H1 (cell line): Measurements from ENCODE around the gene RALA. TPM values are rescaled to one million over a fixed set of nuclear protein-coding genes. Genes with fewer than 3 reads are reported as not detected.

ENCODE experiments used
- CTCF ChIA-PET: fragments of 300-600 bp; sonication (Branson Sonifier 250); formaldehyde crosslinking; loops from one replicate; lab custom pipeline; 2021; ENCODE audit not compliant: partially characterized antibody; lab: Charles Lee
- POLR2A ChIA-PET: fragments of 300-600 bp; sonication (Branson Sonifier 250); formaldehyde crosslinking; loops from one replicate; lab custom pipeline; 2021; ENCODE audit warnings: inconsistent platforms; ENCODE audit not compliant: partially characterized antibody; lab: Charles Lee
- DNase-seq, 2 experiments: peaks; one replicate each; pipeline versions ENCODE4 v3.0.0 to v3.0.0-alpha.2; 2010 to 2022; ENCODE audit warnings: low spot score in 2 of 2, low read depth in 1 of 2, mixed read lengths in 1 of 2
- FAIRE-seq: peaks from 2 replicates; lab custom pipeline; 2011; peaks lifted over from hg19 to GRCh38; lab: Jason Lieb, UNC
- H2AFZ ChIP-seq: 2 replicates; pipeline ENCODE4 v1.8.1; 2012; ENCODE audit warnings: low read length, inconsistent platforms
- H2AK5ac ChIP-seq: 2 replicates; pipeline ENCODE4 v1.6.1; 2013; ENCODE audit warnings: low read depth, low read length
- H2BK120ac ChIP-seq: replicated peaks from 2 replicates; pipeline ENCODE3; 2013; ENCODE audit warnings: low read depth, low read length, inconsistent platforms
- H2BK12ac ChIP-seq: 2 replicates; pipeline ENCODE4 v1.6.1; 2013; ENCODE audit warnings: low read depth, low read length
- H2BK15ac ChIP-seq: 2 replicates; pipeline ENCODE4 v1.6.1; 2013; ENCODE audit warnings: low read length
- H2BK20ac ChIP-seq: 2 replicates; pipeline ENCODE4 v1.6.1; 2013; ENCODE audit warnings: low read length
- H2BK5ac ChIP-seq: 2 replicates; pipeline ENCODE4 v1.6.1; 2013; ENCODE audit warnings: low read depth, low read length
- H3K14ac ChIP-seq: 2 replicates; pipeline ENCODE4 v1.6.1; 2013; ENCODE audit warnings: inconsistent platforms; ENCODE audit not compliant: insufficient read length
- H3K18ac ChIP-seq: 2 replicates; pipeline ENCODE4 v1.6.1; 2013; ENCODE audit warnings: low read length; ENCODE audit errors: extremely low read depth
- H3K23ac ChIP-seq: 2 replicates; pipeline ENCODE4 v1.6.1; 2013; ENCODE audit warnings: inconsistent platforms; ENCODE audit not compliant: insufficient read length
- H3K23me2 ChIP-seq: 2 replicates; pipeline ENCODE4 v1.6.1; 2013; ENCODE audit warnings: low read depth, low read length
- H3K27ac ChIP-seq: 2 replicates; pipeline ENCODE4 v1.6.1; 2011; ENCODE audit warnings: low read depth, low read length, inconsistent platforms
- H3K27me3 ChIP-seq, 4 experiments: replicated peaks in 1 of 4; 1 replicate in 1 of 4; 2 replicates in 3 of 4; pipeline versions ENCODE4 v1.6.1 to v1.8.1; 2011 to 2013; ENCODE audit warnings: low read length in 3 of 4, mild to moderate bottlenecking in 3 of 4, inconsistent platforms in 2 of 4, mixed read lengths in 2 of 4, moderate library complexity in 1 of 4; ENCODE audit not compliant: control insufficient read depth in 3 of 4, insufficient read depth in 3 of 4; ENCODE audit errors: extremely low read depth in 1 of 4
- H3K36me3 ChIP-seq, 4 experiments: 2 replicates each; pipeline versions ENCODE4 v1.6.1 to v1.8.1; 2011 to 2013; ENCODE audit warnings: mild to moderate bottlenecking in 4 of 4, low read length in 3 of 4, moderate library complexity in 2 of 4, control low read depth in 1 of 4, inconsistent platforms in 1 of 4; ENCODE audit not compliant: insufficient read depth in 4 of 4, control insufficient read depth in 2 of 4
- H3K4ac ChIP-seq: replicated peaks from 2 replicates; pipeline ENCODE3; 2013; ENCODE audit warnings: low read length, low read depth, mixed read lengths, inconsistent platforms; ENCODE audit not compliant: insufficient read length
- H3K4me1 ChIP-seq, 4 experiments: replicated peaks in 1 of 4; 1 replicate in 1 of 4; 2 replicates in 3 of 4; pipeline versions ENCODE4 v1.6.1 to v1.8.1; 2011 to 2013; ENCODE audit warnings: low read length in 3 of 4, inconsistent platforms in 2 of 4, mixed read lengths in 1 of 4; ENCODE audit not compliant: insufficient read depth in 4 of 4, control insufficient read depth in 3 of 4
- H3K4me2 ChIP-seq, 2 experiments: 2 replicates each; pipeline versions ENCODE4 v1.6.1 to v1.8.1; 2011 to 2013; ENCODE audit warnings: low read depth in 2 of 2, low read length in 2 of 2, control low read depth in 1 of 2, inconsistent platforms in 1 of 2, mild to moderate bottlenecking in 1 of 2; ENCODE audit not compliant: insufficient read depth in 1 of 2
- H3K4me3 ChIP-seq, 4 experiments: fragments of 200-600, 300-600 bp in 1 of 4; sonication (generic), shearing (Covaris generic), sonication (Bioruptor Twin) in 1 of 4; 2 replicates each; pipeline versions ENCODE4 v1.5.1 to v1.8.1; 2011 to 2016; ENCODE audit warnings: low read length in 4 of 4, low read depth in 3 of 4, control low read depth in 2 of 4, inconsistent platforms in 2 of 4, mild to moderate bottlenecking in 2 of 4, mixed read lengths in 1 of 4, moderate library complexity in 1 of 4; ENCODE audit not compliant: insufficient read depth in 2 of 4; ENCODE audit errors: extremely low read depth in 1 of 4
- H3K56ac ChIP-seq: replicated peaks from 2 replicates; pipeline ENCODE3; 2013; ENCODE audit warnings: low read depth, mild to moderate bottlenecking, mixed read lengths, low read length, inconsistent platforms; ENCODE audit not compliant: insufficient read length
- H3K79me1 ChIP-seq: 2 replicates; pipeline ENCODE4 v1.6.1; 2013; ENCODE audit warnings: low read depth, low read length, control low read depth
- H3K79me2 ChIP-seq, 2 experiments: 2 replicates each; pipeline versions ENCODE4 v1.6.1 to v1.8.1; 2012 to 2013; ENCODE audit warnings: low read length in 2 of 2, mild to moderate bottlenecking in 2 of 2, inconsistent platforms in 1 of 2; ENCODE audit not compliant: insufficient read depth in 2 of 2, control insufficient read depth in 1 of 2
- H3K9ac ChIP-seq, 4 experiments: replicated peaks in 1 of 4; 1 replicate in 1 of 4; 2 replicates in 3 of 4; pipeline versions ENCODE4 v1.6.1 to v1.8.1; 2011 to 2013; ENCODE audit warnings: low read depth in 3 of 4, low read length in 3 of 4, control low read depth in 2 of 4, mild to moderate bottlenecking in 2 of 4, moderate library complexity in 2 of 4, inconsistent platforms in 1 of 4; ENCODE audit errors: extremely low read depth in 1 of 4
- H3K9me3 ChIP-seq, 2 experiments: 2 replicates each; pipeline versions ENCODE4 v1.6.1 to v1.8.1; 2012 to 2013; ENCODE audit warnings: mild to moderate bottlenecking in 2 of 2, moderate library complexity in 2 of 2, control low read depth in 1 of 2, inconsistent platforms in 1 of 2, low read depth in 1 of 2, low read length in 1 of 2, mixed read lengths in 1 of 2; ENCODE audit not compliant: insufficient read depth in 2 of 2
- H4K20me1 ChIP-seq, 2 experiments: replicated peaks in 1 of 2; 2 replicates each; pipeline versions ENCODE3 to v1.8.1; 2011 to 2013; ENCODE audit warnings: inconsistent platforms in 2 of 2, low read length in 2 of 2, mild to moderate bottlenecking in 1 of 2; ENCODE audit not compliant: insufficient read depth in 2 of 2, control insufficient read depth in 1 of 2
- H4K5ac ChIP-seq: 2 replicates; pipeline ENCODE4 v1.6.1; 2013; ENCODE audit warnings: low read length, low read depth, mixed read lengths, inconsistent platforms; ENCODE audit not compliant: insufficient read length
- H4K8ac ChIP-seq: 2 replicates; pipeline ENCODE4 v1.8.0; 2013; ENCODE audit warnings: mild to moderate bottlenecking, moderate library complexity, low read length, inconsistent platforms; ENCODE audit not compliant: insufficient read depth; ENCODE audit errors: extremely low read depth
- H4K91ac ChIP-seq: replicated peaks from 2 replicates; pipeline ENCODE3; 2013; ENCODE audit warnings: low read length, mixed read lengths, inconsistent platforms; ENCODE audit not compliant: insufficient read length
- TAF1 ChIP-seq: IDR thresholded peaks from 2 replicates; pipeline ENCODE4 v1.6.1; 2011; ENCODE audit warnings: mild to moderate bottlenecking, low read depth, low read length
- WGBS, 2 experiments: shearing (Covaris generic) in 1 of 2; methylation state at CpG; one replicate each; pipeline versions ENCODE4 v1.1.6 to v1.1.7; 2013 to 2015; ENCODE audit warnings: low lambda C conversion rate in 2 of 2, mixed read lengths in 2 of 2, inconsistent platforms in 1 of 2, low coverage in 1 of 2, missing lambda C conversion rate in 1 of 2; ENCODE audit not compliant: insufficient replicate concordance in 2 of 2, insufficient coverage in 1 of 2, insufficient read length in 1 of 2; ENCODE audit errors: extremely low coverage in 1 of 2, missing lambda C conversion rate in 1 of 2; 5-methylcytosine and 5-hydroxymethylcytosine counted together
- polyA plus RNA-seq, 7 experiments: library from polyadenylated mRNA; depleted of rRNA in 3 of 7; stranded (reverse) in 5 of 7; unstranded in 2 of 7; fragments of >200 nt in 5 of 7; fragments of 200-250 nt in 2 of 7; gene quantifications; 1 replicate in 5 of 7; 2 replicates in 1 of 7; 4 replicates in 1 of 7; pipeline versions ENCODE4 v1.2.1 to v1.2.3, GENCODE V29; 2011 to 2013; ENCODE audit warnings: missing spikeins in 2 of 7, mixed read lengths in 2 of 7
- total RNA-seq: library from RNA; stranded (reverse); fragmentation: NEBNext Ultra II Directional; extraction: Animal tissue kit (Norgen Biotek cat#: 25700); gene quantifications from 2 replicates; pipeline ENCODE4 v1.2.1, GENCODE V29; 2021

RALA gene
- total and polyA plus RNA-seq, 2 of the 8 experiments (the other 6 are each of a cell fraction or from before 2014, with no cell fraction given) = 24.1 to 72.8 TPM

DNA sequence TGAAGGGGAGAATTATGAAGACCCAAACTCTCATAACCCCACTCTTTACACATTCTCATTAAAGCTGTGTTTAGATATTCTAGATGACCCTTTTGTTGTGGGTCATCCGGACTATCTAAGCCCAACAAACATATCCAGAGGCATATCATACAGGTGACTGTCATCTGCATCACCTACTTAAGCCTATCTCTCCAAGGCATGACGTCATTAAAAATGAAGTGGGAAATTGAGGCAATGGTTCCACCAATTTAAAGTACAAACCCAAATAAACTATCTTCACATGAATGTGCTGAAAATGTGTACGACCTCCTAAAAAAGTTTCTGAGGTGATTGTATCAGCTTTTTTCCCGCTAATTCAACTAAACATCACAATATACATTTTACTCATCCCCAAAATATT is 4.5 kb upstream of the RALA start:
- H3K23me2 ChIP-seq = peaks cover 3% of the 10 kb centered on the region; the same call in 1 of the 2 replicates
- no peak overlapping the region for H2BK5ac ChIP-seq
- no peak overlapping the region for H2BK15ac ChIP-seq
- no peak overlapping the region for H4K5ac ChIP-seq
- H3K9ac ChIP-seq = no peak overlapping the region
- DNase-seq = no peak
- 85% methylated on average over 4 of the region's 4 CpGs; no CpG with 5 or more reads in 1 of the 2 experiments for WGBS, 2 experiments
- POLR2A ChIA-PET = no interaction called here
- 0 out of 2 replicates have a peak, but pooled peaks cover 2% of the 10 kb centered on the region for H3K79me1 ChIP-seq
- TF ChIP-seq TAF1 = no peak
- no peak overlapping the region for H2AFZ ChIP-seq
- H2BK120ac ChIP-seq = no peak overlapping the region
- H4K91ac ChIP-seq = no peak overlapping the region
- peaks cover 0 to 5% (median 1%) of the 10 kb centered on the region in 4 experiments; a peak in 2 of 7 replicates for H3K4me1 ChIP-seq
- no peak overlapping the region for H3K23ac ChIP-seq
- peaks cover 0 to 7% of the 10 kb centered on the region in 2 experiments; a peak in 1 of 4 replicates for H3K79me2 ChIP-seq
- H3K56ac ChIP-seq = no peak overlapping the region
- no peak overlapping the region for H3K18ac ChIP-seq
- no peak overlapping the region for H3K4ac ChIP-seq
- no peak overlapping the region for H2BK20ac ChIP-seq
- no peak overlapping the region for H3K4me3 ChIP-seq
- no peak overlapping the region for H3K27ac ChIP-seq
- no peak overlapping the region for H3K4me2 ChIP-seq
- CTCF ChIA-PET = interaction anchor here (7.6 to 15.8 kb wide), 2 partner anchors 39 to 126 kb away, joined by 37 to 145 read pairs; no protein-coding TSS in a partner anchor
- FAIRE-seq = no peak
- H2BK12ac ChIP-seq = no peak overlapping the region
- H3K36me3 ChIP-seq = peaks cover 0 to 4% (median 0%) of the 10 kb centered on the region in 4 experiments; a peak in 1 of 8 replicates
- H3K9me3 ChIP-seq = no peaks in the 10 kb centered on the region
- no peaks in the 10 kb centered on the region for H4K20me1 ChIP-seq
- H2AK5ac ChIP-seq = no peak overlapping the region
- H4K8ac ChIP-seq = no peak overlapping the region
- no peaks in the 10 kb centered on the region for H3K27me3 ChIP-seq
- no peak overlapping the region for H3K14ac ChIP-seq
